ENCODE measurements around the gene PABPN1L. TPM values are rescaled to one million over a fixed set of nuclear protein-coding genes. Genes with fewer than 3 reads are reported as not detected.

PABPN1L gene
- total and polyA plus RNA-seq, 2 of the 8 experiments (the other 6 are each of a cell fraction or from before 2014, with no cell fraction given) = not detected

GRCh38 chr16:88833086-88833485 lies 33.4 kb downstream of the PABPN1L start:
- Histone ChIP-seq H2BK120ac (replicated peaks; ENCODE audit: low read depth, low read length) (no peak overlapping the region), H3K23me2 (ENCODE audit: low read depth, low read length) (no peaks in the 10 kb centered on the region), H4K20me1 (replicated peaks in 1 of 2; ENCODE audit: control insufficient read depth in 1 of 2, insufficient read depth in 2 of 2, low read length in 2 of 2) (peaks cover 0 to 2% of the 10 kb centered on the region in 2 experiments), H4K8ac (ENCODE audit: extremely low read depth, insufficient read depth, low read length) (no peak overlapping the region), H3K27ac (ENCODE audit: low read depth, low read length) (no peak overlapping the region), H3K27me3 (replicated peaks in 1 of 4; ENCODE audit: control insufficient read depth in 3 of 4, extremely low read depth in 1 of 4, insufficient read depth in 3 of 4, low read length in 3 of 4) (no peaks in the 10 kb centered on the region), H2BK5ac (ENCODE audit: low read depth, low read length) (no peak overlapping the region), H3K14ac (ENCODE audit: insufficient read length) (no peak overlapping the region), H2BK15ac (ENCODE audit: low read length) (no peak overlapping the region), H3K4me2 (ENCODE audit: insufficient read depth in 1 of 2, low read depth in 2 of 2, low read length in 2 of 2) (no peak overlapping the region), H4K5ac (ENCODE audit: insufficient read length, low read depth, low read length) (no peak overlapping the region), H3K4me1 (replicated peaks in 1 of 4; ENCODE audit: control insufficient read depth in 3 of 4, insufficient read depth in 4 of 4, low read length in 3 of 4) (0 out of 7 replicates have a peak, but pooled peaks cover 0 to 2% (median 0%) of the 10 kb centered on the region in 4 experiments), H3K9ac (replicated peaks in 1 of 4; ENCODE audit: extremely low read depth in 1 of 4, low read depth in 3 of 4, low read length in 3 of 4) (no peak overlapping the region), H3K23ac (ENCODE audit: insufficient read length) (no peak overlapping the region), H2BK20ac (ENCODE audit: low read length) (no peak overlapping the region), H4K91ac (replicated peaks; ENCODE audit: insufficient read length, low read length) (no peak overlapping the region), H2BK12ac (ENCODE audit: low read depth, low read length) (no peak overlapping the region), H3K79me1 (ENCODE audit: low read depth, low read length) (0 out of 2 replicates have a peak, but pooled peaks cover 3% of the 10 kb centered on the region), H3K79me2 (ENCODE audit: control insufficient read depth in 1 of 2, insufficient read depth in 2 of 2, low read length in 2 of 2) (no peaks in the 10 kb centered on the region), H3K36me3 (ENCODE audit: control insufficient read depth in 2 of 4, insufficient read depth in 4 of 4, low read length in 3 of 4) (0 out of 8 replicates have a peak, but pooled peaks cover 0 to 3% (median under 1%) of the 10 kb centered on the region in 4 experiments), H3K9me3 (ENCODE audit: insufficient read depth in 2 of 2, low read depth in 1 of 2, low read length in 1 of 2) (no peaks in the 10 kb centered on the region), H2AFZ (ENCODE audit: low read length) (no peak overlapping the region), H2AK5ac (ENCODE audit: low read depth, low read length) (no peak overlapping the region), H3K56ac (replicated peaks; ENCODE audit: insufficient read length, low read depth, low read length) (no peak overlapping the region), H3K18ac (ENCODE audit: extremely low read depth, low read length) (no peak overlapping the region), H3K4ac (replicated peaks; ENCODE audit: insufficient read length, low read depth, low read length) (no peak overlapping the region), H3K4me3 (ENCODE audit: extremely low read depth in 1 of 4, insufficient read depth in 2 of 4, low read depth in 3 of 4, low read length in 4 of 4) (no peak overlapping the region)
- DNase-seq (ENCODE audit: low read depth in 1 of 2, low spot score in 2 of 2) = no peak
- ChIA-PET CTCF (ENCODE audit: partially characterized antibody) (interaction anchor here (0.7 to 1.9 kb wide), 6 partner anchors 9 to 24 kb away, joined by 3 to 10 read pairs (median 4); partner anchors contain the start of genes GALNS and TRAPPC2L), POLR2A (ENCODE audit: partially characterized antibody) (interaction anchor here (0.6 to 2.3 kb wide), 3 partner anchors 20 to 25 kb away, joined by 3 to 5 read pairs (median 3); no protein-coding TSS in a partner anchor)
- FAIRE-seq = no peak
- WGBS, 2 experiments (ENCODE audit: extremely low coverage in 1 of 2, insufficient coverage in 1 of 2, insufficient read length in 1 of 2, insufficient replicate concordance in 2 of 2, low coverage in 1 of 2, low lambda C conversion rate in 2 of 2, missing lambda C conversion rate in 1 of 2) = 93% methylated on average over 12 of the region's 13 CpGs; no CpG with 5 or more reads in 1 of the 2 experiments
- TF ChIP-seq MAFK (IDR thresholded peaks at IDR 0.05; ENCODE audit: low read depth, low read length) (no peak), POLR2A (IDR thresholded peaks at IDR 0.05; ENCODE audit: control extremely low read depth in 1 of 2, low read depth in 2 of 2, low read length in 2 of 2) (no peak), E2F6 (IDR thresholded peaks at IDR 0.05) (no peak), SP2 (IDR thresholded peaks at IDR 0.05; ENCODE audit: low read length) (no peak), SIRT6 (IDR thresholded peaks at IDR 0.05; ENCODE audit: low read length) (no peak), POLR2AphosphoS5 (IDR thresholded peaks at IDR 0.05; ENCODE audit: low read depth, low read length) (no peak), KDM1A (IDR thresholded peaks at IDR 0.05; ENCODE audit: borderline replicate concordance, low read length) (no peak), POU5F1 (IDR thresholded peaks at IDR 0.05; ENCODE audit: low read depth, low read length) (no peak), RBBP5 (IDR thresholded peaks at IDR 0.05; ENCODE audit: borderline replicate concordance, low read depth, low read length) (no peak), RAD21 (IDR thresholded peaks at IDR 0.05 in 1 of 2, conservative IDR thresholded peaks at IDR 0.05 in 1 of 2; ENCODE audit: low read depth in 2 of 2, low read length in 2 of 2) (no peak), CTCF (IDR thresholded peaks at IDR 0.05; ENCODE audit: control extremely low read depth in 1 of 3, insufficient read depth in 1 of 3, low read depth in 1 of 3, low read length in 3 of 3) (no peak)

All from H1 (cell line).